ENCODE measurements around the gene CHKB.

Gene CHKB

DNA sequence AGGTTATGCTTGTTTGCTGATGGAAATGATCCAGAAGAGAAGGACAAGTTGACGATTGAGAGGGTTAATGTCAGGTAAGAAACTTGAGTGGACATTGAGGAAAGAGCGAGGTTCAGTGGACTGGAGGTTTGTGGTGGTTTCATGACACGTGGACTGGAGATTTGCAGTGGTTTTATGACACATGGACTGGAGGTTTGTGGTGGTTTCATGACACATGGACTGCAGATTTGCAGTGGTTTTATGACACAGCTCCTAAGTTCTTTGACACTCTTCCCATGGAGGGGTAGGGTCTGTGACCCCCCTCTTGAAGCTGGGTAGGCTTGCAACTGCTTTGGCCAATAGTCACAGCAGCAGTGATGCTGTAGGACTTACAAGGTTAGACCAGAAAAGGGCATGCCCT, 12.5 kb upstream of the CHKB start:
- no peak for DNase-seq

- no peak for DNase-seq
Measured at GRCh38 chr22:50587407-50587806, 4.8 kb upstream of the CHKB start.

DNA sequence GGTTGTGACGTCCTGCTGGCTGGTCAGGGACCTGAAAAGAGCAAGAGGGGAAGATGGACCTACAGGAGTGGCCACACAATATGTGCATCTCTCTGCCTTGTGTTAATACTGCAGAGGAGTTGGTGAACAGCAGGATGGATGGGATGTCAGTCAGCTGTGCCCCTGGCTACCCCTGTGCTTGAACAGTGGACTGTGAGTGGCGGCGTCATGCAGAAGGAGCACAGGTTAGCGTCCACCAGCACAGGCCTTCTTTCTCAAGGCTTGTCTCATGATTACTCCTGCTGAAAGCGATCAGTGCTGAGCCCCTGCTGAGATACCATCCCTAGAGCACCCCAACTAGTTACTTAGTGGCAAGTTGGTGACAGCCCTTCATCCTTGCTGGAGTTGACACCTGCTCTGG, 3.8 kb upstream of the CHKB start:
- DNase-seq: no peak

DNA sequence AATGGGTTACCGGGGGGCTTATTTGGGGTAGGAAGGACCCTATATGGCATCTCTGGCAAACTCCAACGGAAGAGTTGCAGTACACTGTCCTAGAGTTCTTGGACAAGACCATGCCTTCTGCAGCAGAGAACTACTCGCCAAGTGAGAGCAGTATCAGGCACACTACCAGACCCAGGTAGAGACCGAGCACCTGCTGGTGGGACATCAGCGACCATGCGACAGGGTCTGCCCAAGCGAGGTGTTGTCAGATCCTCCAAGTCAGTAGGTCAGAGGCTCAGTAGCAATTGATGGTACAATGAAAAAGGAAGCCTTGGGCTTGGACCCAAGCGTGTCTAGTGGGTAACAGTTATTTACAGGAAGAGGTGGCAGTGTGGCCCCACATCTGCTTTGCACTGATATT, 3.1 kb upstream of the CHKB start:
- no peak for DNase-seq

DNA sequence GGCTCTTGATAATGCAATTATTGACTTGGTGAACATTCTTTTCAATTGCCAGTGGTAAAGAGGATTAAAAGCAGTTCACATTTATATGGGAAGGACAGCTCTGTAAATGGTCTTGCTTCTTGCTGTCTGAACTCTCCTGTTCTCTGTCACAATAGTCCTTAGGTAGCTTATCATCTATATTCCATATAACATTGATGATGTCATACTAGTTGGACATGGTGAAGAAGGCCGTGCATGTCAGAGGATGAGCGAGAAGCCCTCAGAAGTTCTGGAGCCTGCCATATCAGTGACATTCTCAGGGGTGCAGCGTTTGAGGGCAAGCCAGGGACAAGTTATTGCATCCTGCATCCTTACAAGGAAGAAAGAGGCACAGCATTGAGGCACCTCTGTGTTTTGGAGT, 2.6 kb upstream of the CHKB start:
- DNase-seq: no peak

DNA sequence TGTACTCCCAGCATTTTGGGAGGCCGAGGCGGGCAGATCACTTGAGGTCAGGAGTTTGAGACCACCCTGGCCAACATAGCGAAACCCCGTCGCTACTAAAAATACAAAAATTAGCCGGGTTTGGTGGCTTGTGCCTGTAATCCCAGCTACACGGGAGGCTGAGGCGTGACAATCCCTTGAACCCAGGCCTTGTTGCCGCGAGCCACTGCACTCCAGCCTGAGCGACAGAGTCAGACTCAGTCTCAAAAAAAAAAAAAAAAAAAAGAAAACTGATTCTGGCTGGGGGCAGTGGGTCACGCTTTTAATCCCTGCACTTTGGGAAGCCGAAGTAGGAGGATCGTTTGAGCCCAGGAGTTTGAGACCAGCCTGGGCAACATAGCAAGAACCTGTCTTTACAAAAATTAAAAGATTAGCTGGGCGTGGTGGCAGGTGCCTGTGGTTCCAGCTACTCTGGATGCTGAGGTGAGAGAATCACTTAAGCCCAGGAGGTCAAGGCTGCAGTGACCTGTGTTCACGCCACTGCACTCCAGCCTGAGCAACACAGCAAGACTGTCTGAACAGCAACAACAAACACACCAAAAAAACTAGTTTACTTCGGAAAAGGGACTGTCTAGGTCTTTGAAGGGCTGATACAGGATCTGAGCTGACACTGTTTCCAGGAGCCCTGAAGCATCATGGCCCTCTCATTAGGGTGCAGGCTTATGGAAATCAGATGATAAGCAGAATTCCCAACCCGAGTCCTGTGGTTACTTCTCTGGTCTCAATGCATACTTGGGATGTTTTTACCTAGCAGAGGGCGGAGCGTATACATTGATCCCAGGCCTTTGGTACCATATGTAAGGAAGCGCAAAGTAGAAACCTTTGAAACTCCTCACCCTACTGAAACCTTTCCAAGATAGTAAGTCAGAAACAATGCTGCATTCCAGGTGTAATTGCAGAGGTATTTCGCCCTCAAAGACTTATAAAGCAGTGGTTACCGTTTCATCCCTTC, 1.8 kb upstream of the CHKB start:
- no peak for DNase-seq

DNA sequence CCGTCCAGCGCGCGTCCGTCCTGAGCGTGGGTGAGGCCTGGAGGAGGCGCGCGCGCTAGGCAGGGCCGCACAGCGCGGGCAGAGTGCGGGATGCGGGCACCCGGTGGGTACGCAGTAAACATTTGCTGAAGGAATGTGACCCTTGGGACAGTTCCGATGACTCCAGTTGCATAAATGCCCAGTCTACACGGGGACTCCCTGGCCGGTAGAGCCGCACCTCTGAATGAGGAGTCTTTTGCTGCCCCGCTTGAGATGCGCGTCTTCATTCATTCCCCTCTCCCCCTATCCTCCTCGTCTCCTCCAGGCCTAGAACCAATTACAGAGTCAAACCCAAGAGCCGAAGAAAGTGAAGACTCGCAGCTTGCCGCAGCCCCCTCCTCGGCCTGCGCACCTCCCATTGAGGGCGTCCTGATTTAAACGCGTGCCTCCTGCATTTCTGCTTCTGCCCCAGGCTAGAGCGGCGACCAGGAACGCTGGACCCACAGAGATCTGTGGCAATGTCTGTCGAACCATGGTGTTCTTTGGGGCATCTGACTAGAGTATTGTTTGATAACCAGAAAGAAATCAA, 729 bp upstream of the CHKB start:
- no peak for DNase-seq

GRCh38 chr22:50581950-50582492, 628 bp downstream of the CHKB start:
- no peak for DNase-seq

- DNase-seq: no peak
Measured at GRCh38 chr22:50581031-50581949, 1.4 kb downstream of the CHKB start.

DNA sequence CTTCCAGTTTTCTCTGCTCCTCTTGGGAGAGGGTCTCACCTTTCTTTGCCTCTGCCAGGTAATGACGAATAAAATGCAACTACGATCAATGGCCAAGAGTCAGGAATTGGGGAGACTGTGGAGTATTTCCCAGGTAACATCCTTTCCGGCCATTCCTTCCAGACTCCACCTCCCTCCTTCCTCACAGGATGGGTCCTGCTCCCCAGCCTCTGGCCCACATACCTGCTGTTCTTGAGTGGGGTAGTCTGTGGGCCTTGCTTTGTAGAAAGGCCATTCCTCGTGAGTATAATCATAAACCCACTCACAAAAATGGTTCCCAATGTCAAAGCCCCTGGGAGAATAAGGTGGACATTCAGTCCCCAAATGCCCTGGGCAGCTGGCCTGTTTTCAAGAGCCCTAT, 2.9 kb downstream of the CHKB start:
- no peak for DNase-seq

GRCh38 chr22:50578776-50579310, 3.8 kb downstream of the CHKB start:
- no peak for DNase-seq

GRCh38 chr22:50577987-50578775, 4.5 kb downstream of the CHKB start, which contains the start of gene CPT1B:
Gene CPT1B, minus strand, starts transcription at chr22:50578427. Its CDS starts 512 bp downstream, at chr22:50577915.
- DNase-seq: no peak

GRCh38 chr22:50577697-50577986, 5.0 kb downstream of the CHKB start:
- no peak for DNase-seq

DNA sequence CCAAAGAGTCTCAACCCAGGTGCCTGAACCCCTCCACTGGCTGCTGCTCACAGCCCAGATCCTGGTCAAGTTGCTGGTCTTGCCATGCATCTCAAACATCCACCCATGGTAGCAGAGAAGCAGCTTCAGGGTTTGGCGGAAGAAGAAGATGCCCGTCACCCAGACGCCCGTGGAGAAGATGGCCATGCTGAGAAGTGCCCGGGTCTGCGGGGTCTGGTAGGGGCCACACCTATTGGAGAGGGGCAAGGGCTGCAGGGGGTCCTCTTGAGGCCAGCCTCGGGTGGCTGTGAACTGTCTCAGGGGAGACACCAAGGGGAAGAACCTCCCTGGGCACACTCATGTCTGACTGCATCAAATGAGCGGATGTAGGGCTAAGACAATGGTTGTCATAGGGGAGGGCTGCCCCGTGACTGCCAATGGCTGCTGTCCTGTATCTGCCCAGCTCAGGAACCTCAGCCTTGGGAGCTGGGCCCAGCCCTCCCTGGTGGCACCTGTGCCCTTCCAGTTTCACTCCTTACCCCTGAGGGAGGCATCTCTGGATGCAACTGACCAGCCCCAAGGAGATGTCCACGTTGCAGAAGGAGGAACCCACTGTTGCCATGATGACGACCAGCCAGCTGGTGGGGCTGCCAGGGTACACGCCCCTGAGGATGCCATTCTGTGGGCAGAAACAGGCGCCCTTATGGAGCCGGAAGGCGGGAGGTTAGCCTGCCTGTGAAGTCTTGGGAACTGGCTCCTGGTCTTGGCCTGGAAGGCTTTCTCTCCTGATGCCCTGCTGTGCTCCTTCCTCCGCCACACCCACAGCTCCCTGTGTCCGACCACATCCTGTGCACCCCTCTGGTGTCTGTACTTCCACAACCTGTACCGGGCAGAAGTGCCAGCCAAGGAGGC, 5.6 kb downstream of the CHKB start:
- DNase-seq: no peak

- DNase-seq: no peak
Measured at GRCh38 chr22:50576070-50576469, 6.6 kb downstream of the CHKB start.

- DNase-seq: no peak
Measured at GRCh38 chr22:50575426-50575941, 7.2 kb downstream of the CHKB start.

DNA sequence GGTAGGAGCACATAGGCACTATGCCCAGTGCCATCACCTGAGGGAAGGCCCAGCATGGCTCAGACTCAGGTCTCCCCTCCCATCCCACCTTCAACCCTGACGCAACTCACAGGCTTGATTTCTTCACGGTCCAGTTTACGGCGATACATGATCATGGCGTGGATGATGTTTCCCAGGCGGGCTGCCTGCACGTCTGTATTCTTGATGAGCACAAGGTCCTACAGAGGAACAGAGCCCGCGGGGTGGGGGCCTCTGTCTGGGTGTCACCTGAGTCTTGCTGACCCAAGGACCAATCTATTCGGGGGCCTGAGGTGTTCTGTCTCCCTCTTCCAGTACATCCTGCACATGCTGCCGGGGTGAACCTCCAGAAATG, 8.3 kb downstream of the CHKB start:
- no peak for DNase-seq

DNA sequence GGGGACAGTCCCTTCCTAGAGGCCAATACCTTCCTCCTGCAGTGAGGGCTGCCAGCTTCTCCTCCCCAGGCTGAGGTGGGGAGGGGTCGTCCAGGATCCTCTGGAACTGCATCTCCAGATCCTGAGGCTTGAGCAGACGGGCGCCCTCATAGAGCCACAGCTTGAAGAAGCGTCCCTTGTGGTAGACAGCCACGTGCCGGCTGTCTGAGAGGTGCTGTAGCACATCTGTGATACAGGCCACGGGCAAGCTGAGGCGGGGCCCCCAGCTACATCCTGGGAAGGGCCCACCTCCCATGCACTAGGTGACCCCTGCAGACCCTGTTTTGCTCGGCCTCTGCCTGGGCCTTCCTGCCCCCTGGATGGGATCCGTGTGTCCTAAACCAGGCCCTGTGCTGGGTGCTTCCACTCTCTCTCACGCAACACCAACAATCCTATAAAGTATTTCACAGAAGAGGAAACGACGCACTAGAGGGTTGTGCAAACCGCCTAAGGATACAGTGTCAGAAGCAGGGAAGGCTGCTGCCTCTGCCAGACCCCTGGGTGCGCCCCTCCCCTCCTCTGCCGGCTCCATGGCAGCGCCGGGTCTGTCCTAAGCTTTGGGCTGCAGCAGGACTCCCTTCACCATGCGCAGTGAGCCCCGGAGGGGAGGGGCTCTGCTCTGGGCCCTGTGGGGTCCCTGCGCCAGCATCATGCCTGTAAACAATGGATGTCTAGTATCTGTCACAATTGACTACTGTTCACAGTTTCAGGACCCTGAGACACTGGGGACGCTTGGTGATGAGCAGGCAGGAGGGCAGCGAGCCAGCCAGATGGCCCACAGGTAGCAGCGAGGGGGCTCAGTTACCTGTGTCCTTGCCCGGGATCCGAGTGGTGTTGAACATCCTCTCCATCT, 8.9 kb downstream of the CHKB start:
- no peak for DNase-seq

- DNase-seq: no peak
Measured at GRCh38 chr22:50572965-50573364, 9.7 kb downstream of the CHKB start.

All from NCI-H1092 (cell line).